NCI-H2081 (cell line): ENCODE measurements around the gene SETD1A.

Source experiments
- DNase-seq, 2 experiments: peaks; one replicate each; lab custom pipeline; 2025; lab: John Stamatoyannopoulos, UW

The SETD1A gene

DNA sequence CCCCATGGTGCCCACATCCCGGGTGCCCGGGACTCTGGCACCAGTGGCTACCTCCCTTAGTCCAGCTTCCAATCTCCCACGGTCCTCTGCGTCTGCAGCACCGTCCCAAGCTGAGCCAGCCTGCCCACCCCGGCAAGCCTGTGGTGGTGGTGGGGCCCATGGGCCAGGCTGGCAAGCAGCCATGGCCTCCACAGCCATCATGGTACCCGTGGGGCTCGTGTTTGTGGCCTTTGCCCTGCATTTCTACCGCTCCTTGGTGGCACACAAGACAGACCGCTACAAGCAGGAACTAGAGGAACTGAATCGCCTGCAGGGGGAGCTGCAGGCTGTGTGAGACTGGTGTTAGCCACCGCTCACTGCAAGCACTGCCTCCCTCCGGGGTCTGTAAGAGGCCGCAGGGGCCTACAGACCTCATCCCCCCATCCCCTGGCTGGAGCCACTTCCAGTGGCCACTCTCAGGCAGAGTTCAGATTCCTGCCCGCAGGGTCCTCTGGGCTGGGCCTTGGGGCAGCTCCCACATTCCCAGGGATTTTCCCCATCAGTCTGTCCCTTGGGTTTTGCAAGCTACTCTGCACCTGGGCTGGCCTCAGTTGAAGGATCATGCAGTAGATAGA lies 3.9 kb upstream of the SETD1A start:
- peak; percentile 54 to 69 for DNase-seq

GRCh38 chr16:30954993-30955392 lies 2.6 kb upstream of the SETD1A start:
- DNase-seq = no peak

DNA sequence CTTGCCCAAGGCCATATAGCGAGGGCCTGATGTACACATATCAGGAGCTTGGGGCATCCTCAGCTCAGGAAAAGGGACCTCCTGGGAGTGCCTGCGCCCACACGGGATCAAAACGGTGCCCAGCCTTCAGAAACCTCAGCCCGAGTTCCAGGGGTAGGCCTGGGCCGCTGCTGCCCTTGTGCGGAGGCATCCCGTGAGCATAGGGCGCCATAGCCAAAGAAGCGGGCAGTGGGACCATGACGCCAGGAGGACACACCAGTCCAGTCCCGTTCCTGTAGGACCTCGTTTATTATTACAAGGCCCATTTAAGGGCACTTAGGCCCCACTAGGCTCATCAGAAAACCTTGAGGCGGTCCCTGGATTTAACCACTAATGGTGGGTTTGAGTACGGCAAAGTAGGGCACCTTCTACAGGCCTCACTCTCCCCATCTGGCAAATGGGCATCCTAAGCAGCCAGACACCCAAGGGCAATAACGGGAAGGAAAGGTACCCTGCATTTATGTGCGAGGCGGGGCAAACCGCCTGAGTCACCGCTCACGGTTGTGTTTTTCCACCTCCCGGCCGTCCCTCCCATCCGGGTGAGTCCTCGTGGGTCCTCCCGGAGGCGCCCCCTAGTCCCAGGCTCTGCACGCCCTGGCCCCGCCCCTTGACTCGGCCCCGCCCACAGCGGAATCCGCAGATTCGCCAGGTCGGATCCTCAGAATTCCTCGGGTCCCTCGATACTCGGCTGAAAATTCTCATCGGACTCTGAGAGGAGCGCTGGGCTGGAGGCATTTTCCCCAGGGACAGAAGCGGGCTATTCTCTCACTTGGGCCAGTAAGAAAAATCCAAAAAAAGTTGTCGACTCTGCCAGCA lies 726 bp upstream of the SETD1A start:
- peak; percentile 42 to 44 for DNase-seq

DNA sequence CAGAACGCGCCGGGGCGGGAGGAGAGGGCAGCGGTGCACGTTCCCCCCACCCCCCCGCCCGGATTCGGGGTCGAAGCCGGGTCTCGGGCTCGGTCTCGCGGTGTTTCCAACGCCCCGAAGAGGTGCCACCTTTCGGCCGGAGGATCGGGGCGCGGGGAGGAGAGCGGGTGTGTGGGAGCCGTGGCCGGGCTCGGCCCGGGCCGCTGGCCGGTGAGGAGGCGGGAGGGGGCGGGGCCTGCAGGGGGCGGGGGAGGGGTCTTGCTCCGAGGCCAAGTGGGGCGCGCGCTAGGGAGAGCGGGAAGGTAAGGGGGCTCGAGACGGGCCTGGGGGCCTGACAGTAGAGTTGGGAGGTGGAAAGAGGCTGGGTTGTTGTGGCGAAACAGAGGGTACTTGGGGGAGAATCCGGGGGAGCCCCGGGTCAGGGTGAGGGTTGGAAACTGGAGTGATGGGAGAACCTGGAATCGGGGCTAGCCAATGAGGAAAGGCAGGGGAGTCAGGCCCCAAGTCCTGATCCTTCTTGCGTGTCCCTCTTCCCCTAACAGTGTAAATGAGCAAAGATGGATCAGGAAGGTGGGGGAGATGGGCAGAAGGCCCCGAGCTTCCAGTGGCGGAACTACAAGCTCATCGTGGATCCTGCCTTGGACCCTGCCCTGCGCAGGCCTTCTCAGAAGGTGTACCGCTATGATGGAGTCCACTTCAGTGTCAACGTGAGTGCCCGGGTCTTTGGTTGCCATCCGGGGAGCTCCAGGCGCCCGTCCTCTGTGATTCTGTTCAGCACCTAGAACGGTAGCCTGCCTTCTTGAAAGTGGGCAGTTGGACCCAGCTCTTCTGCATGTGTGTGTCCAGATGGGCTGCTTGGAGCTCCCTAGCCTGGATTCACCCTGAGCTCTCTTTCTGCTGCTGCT lies 873 bp downstream of the SETD1A start:
- DNase-seq = no peak

GRCh38 chr16:30961384-30961783 lies 3.8 kb downstream of the SETD1A start:
- no peak for DNase-seq

- no peak for DNase-seq
These were observed 6.5 kb downstream of the SETD1A start for GRCh38 chr16:30963925-30964511.

GRCh38 chr16:30964574-30965226 lies 7.1 kb downstream of the SETD1A start:
- DNase-seq = no peak

DNA sequence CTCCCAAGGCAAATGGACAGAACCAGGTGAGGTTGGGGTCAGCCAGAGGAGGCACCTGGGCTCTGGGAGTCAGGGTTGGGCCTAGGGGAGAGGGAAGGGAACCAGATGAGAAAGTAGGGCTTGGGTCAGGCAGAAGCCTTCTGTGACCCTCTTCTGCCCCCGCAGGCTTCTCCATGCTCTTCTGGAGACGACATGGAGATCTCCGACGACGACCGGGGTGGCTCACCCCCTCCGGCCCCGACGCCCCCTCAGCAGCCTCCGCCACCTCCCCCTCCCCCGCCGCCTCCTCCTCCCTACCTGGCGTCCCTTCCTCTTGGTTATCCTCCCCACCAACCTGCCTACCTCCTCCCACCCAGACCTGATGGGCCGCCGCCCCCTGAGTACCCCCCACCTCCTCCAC lies 7.9 kb downstream of the SETD1A start:
- no peak for DNase-seq

- no peak for DNase-seq
These were observed 8.6 kb downstream of the SETD1A start for GRCh38 chr16:30966033-30966619.

DNA sequence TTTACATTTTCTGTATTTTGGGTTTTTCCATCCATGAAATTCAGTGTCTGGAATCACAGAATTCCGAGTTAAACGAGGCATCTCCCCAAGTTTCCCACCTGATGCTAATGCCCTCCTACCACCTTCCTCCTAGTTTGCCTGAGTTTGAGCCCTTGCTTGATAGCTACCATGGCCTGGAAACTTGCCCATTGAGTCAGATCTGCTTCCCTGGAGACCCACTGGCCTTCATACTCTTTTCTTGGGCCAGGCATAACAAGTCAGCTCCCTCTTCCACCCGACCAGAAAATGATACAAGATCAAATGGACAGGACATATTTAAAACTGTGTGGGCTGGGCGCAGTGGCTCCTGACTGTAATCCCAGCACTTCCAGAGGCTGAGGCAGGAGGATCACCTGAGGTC lies 10.2 kb downstream of the SETD1A start:
- DNase-seq = no peak

- no peak for DNase-seq
These were observed 11.8 kb downstream of the SETD1A start for GRCh38 chr16:30969246-30969842.

- no peak for DNase-seq
These were observed 13.7 kb downstream of the SETD1A start for GRCh38 chr16:30971298-30971697.

DNA sequence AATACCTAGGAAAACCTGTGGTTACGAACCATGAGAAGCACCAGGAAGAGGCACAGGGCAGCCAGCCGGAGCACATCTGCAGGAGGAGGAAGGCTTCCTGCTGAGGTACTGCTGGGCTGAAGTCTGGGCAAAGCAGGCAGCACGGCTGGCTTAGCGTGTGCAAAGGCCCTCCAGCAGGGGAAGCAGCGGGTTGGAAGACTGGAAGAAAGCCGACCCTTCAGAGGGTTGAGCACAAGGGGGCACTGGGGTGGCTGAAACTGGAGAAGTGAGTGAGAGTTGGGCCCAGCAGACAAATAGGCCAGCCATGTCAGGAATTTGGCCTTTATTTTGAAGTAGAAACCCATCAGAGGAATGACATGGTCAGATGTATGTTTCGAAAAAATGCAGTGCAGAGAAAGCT lies 15.3 kb downstream of the SETD1A start:
- no peak for DNase-seq

DNA sequence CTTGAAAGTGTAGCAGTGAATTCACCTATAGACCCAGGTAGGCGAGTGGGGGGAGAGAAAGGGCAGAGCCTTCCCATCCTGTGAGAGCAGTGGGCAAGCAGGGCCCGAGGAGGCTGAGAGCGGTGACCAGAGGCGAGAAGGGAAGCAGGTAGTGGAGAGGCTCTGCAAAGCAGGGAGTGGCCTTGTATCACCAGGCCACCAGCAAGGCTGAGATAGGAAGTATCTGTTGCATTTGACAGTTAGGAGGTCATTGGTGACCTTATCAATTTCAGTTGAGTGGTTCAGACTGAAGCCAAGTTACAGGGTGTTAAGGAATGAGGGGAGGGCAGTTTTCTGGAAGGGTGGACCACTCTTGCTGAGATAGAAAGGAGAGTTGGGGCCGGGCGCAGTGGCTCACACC lies 16.8 kb downstream of the SETD1A start:
- DNase-seq = no peak

DNA sequence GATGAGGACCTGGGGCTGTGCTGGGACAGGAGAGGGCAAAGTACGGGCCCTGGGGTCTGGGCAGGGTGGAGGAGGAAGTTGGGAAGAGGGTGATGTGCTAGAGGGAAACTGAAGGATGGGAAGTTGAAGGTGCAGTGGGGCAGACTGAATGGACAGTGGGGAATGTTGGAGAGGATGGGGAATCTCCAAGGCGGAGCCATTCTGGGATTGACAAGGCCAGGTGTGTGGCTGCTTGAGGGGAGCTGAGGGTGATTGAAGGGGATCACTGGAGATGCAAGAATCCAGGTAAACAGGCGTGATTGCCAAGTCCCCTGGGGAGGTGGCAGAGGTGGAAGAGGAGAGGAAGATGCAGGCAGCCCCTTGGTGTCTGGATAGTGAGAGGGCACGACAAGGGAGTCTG lies 18.9 kb downstream of the SETD1A start:
- no peak for DNase-seq

DNA sequence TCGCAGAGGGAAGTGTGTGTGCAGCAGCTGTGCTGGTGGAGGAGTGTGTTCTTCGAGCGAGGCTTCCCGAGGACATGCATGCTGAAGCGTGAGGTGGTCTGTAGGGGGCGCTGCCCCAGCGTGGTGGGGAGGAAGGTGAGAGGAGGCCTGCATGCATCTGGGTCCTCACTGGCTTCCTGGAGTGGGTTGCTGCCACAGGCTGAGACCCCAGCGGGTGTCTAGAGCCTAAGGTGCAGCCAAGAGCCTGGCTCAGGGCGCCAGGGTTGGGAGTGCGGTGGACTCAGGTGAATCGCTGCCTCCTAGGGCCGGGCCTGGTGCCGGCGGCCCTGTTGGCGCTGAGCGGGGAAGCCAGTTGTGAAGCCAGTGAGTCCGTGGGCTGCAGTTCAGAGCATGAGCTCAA lies 19.9 kb downstream of the SETD1A start:
- no peak for DNase-seq

DNA sequence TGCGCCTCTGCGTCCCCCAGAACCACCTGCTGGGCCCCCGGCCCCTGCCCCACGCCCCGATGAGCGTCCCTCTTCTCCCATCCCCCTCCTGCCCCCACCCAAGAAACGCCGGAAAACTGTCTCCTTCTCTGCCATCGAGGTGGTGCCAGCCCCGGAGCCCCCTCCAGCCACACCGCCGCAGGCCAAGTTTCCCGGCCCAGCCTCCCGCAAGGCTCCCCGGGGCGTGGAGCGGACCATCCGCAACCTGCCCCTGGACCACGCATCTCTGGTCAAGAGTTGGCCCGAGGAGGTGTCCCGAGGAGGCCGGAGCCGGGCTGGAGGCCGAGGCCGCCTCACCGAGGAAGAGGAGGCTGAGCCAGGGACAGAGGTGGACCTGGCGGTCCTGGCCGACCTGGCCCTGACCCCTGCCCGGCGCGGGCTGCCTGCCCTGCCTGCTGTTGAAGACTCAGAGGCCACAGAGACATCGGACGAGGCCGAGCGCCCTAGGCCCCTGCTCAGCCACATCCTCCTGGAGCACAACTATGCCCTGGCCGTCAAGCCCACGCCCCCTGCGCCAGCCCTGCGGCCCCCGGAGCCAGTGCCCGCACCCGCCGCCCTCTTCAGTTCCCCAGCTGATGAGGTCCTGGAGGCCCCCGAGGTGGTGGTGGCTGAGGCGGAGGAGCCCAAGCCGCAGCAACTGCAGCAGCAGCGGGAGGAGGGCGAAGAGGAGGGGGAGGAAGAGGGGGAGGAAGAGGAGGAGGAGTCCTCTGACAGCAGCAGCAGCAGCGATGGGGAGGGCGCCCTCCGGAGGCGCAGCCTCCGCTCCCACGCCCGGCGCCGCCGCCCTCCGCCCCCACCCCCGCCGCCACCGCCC lies 21.8 kb downstream of the SETD1A start:
- DNase-seq = no peak

DNA sequence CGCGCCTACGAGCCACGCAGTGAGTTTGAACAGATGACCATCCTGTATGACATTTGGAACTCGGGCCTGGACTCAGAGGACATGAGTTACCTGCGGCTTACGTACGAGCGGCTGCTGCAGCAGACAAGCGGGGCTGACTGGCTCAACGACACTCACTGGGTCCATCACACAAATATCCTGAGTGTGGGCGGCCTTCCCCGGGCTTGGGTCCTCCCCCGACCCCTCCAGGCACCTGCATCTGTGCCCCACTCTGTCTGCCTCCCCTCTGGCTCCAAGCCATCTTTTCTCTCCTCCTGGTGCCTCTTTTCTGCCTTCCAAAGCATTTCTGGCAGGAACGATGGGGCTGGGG lies 22.4 kb downstream of the SETD1A start:
- no peak for DNase-seq

DNA sequence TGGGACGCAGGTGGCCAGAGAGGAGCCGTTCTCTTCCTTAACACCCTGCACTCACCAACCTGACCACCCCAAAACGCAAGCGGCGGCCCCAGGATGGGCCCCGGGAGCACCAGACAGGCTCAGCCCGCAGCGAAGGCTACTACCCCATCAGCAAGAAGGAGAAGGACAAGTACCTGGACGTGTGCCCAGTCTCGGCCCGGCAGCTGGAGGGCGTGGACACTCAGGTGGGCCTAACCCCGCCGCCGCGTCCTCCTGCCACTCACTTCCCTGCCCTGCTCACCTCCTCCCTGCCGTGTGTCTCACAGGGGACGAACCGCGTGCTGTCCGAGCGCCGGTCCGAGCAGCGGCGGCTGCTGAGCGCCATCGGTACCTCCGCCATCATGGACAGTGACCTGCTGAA lies 22.9 kb downstream of the SETD1A start:
- DNase-seq = no peak

DNA sequence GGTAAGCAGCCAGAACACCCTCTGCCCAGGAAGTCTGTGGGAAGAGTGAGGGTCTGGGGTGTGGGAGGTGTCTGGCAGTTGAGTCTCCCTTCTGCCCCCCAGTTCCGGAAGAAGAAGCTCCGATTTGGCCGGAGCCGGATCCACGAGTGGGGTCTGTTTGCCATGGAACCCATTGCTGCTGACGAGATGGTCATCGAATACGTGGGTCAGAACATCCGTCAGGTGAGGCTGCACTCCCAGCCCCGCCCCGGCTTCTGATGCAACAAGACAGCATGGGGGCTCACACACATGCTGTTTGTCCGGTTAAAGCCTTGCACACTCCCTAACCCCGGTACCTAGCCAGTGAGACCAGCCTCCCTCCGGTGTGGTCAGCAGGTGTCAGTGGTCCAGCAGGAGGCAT lies 23.4 kb downstream of the SETD1A start:
- DNase-seq = no peak
